Mucosa of rectum (tissue), 2 donors: ENCODE data around the gene APOC4.
A peak's percentile ranks its signal among the peaks of the same experiment; 100 is the strongest.

Source experiments
- H3K27ac ChIP-seq, 2 donors: one replicate each; pipeline ENCODE4 v1.7.0; 2013; ENCODE audit warnings: inconsistent platforms in 2 of 2, low read depth in 2 of 2, low read length in 2 of 2
- H3K27me3 ChIP-seq, 2 donors: one replicate each; pipeline ENCODE4 v1.7.0; 2013; ENCODE audit warnings: low read length in 2 of 2; ENCODE audit not compliant: control insufficient read depth in 2 of 2, insufficient read depth in 2 of 2
- H3K36me3 ChIP-seq, 2 donors: one replicate each; pipeline ENCODE4 v1.7.0; 2013; ENCODE audit warnings: low read length in 2 of 2; ENCODE audit not compliant: control insufficient read depth in 2 of 2, insufficient read depth in 2 of 2
- H3K4me1 ChIP-seq, 2 donors: one replicate each; pipeline ENCODE4 v1.7.0; 2013; ENCODE audit warnings: low read length in 2 of 2, mild to moderate bottlenecking in 1 of 2; ENCODE audit not compliant: control insufficient read depth in 2 of 2, insufficient read depth in 2 of 2
- H3K4me3 ChIP-seq, 2 donors: one replicate each; pipeline ENCODE4 v1.7.0; 2013; ENCODE audit warnings: low read length in 2 of 2
- H3K9ac ChIP-seq, 2 donors: one replicate each; pipeline ENCODE4 v1.7.0; 2013; ENCODE audit warnings: low read length in 2 of 2, low read depth in 1 of 2, mild to moderate bottlenecking in 1 of 2
- H3K9me3 ChIP-seq, 2 donors: one replicate each; pipeline ENCODE4 v1.7.0; 2013; ENCODE audit warnings: low read length in 2 of 2; ENCODE audit not compliant: control insufficient read depth in 2 of 2
- donor health status: healthy.
- donor health status: Normal muscosa, but diverticular disease.

APOC4 gene

DNA sequence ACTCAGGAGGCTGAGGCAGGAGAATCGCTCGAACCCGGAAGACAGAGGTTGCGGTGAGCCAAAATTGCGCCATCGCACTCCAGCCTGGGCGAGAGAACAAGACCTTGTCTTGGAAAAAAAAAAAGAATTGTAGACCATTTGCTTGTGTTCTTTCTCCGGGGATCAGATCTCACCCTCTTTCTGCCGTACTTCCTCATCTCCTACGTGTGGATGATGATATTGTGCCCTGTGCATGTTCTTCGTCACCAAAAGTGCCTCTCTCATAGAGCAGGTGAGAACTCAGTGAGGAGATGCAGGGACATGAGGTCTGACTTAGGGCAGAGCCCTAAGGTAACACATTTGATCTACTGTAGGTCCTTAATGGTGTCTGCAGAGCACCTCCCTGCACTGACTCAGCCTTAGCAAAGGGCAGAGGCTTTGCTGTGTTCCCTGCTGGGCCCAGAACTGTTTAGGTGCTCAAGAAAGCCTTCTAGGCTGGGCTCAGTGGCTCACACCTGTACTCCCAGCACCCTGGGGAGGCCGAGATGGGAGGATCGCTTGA, 5.1 kb downstream of the APOC4 start:
- no peak overlapping the region for H3K9ac ChIP-seq
- H3K4me1 ChIP-seq: no peaks in the 10 kb centered on the region
- H3K27ac ChIP-seq: no peak overlapping the region
- H3K9me3 ChIP-seq: no peaks in the 10 kb centered on the region
- no peak overlapping the region for H3K4me3 ChIP-seq
- H3K36me3 ChIP-seq: no peaks in the 10 kb centered on the region
- no peaks in the 10 kb centered on the region for H3K27me3 ChIP-seq

- no peak overlapping the region for H3K27ac ChIP-seq
Measured at GRCh38 chr19:44948237-44948636, 6.2 kb downstream of the APOC4 start.

GRCh38 chr19:44948763-44949374, 6.8 kb downstream of the APOC4 start:
- Histone ChIP-seq H3K9ac (no peak overlapping the region), H3K4me3 (no peak overlapping the region), H3K27ac (no peak overlapping the region)

More at GRCh38 chr19:44948237-44948636, 6.2 kb downstream of the APOC4 start:
- H3K4me1 ChIP-seq: no peaks in the 10 kb centered on the region
- H3K9me3 ChIP-seq: no peaks in the 10 kb centered on the region
- no peaks in the 10 kb centered on the region for H3K36me3 ChIP-seq
- H3K27me3 ChIP-seq: no peaks in the 10 kb centered on the region
- no peak overlapping the region for H3K9ac ChIP-seq
- H3K4me3 ChIP-seq: no peak overlapping the region

DNA sequence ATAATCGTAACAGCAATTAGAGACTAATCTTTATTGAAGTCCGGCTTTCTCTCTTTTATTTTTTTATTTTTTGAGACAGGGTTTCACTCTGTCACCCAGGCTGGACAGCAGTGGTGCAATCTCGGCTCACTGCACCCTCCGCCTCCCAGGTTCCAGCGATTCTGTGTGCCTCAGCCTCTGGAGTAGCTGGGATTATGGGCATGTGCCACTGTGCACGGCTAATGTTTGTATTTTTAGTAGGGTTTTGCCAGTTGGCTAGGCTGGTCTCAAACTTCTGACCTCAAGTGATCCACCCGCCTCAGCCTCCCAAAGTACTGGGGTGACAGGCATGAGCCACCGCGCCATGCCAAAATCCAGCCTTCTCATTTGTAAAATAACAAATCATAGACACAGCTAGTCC, 7.5 kb downstream of the APOC4 start:
- peaks cover 7 to 10% of the 10 kb centered on the region in 2 donors for H3K4me1 ChIP-seq
- no peak overlapping the region for H3K27ac ChIP-seq
- no peak overlapping the region for H3K9ac ChIP-seq
- H3K27me3 ChIP-seq: no peaks in the 10 kb centered on the region
- no peak overlapping the region for H3K4me3 ChIP-seq
- H3K9me3 ChIP-seq: no peaks in the 10 kb centered on the region
- H3K36me3 ChIP-seq: no peaks in the 10 kb centered on the region

More at GRCh38 chr19:44948763-44949374, 6.8 kb downstream of the APOC4 start:
- no peaks in the 10 kb centered on the region for H3K9me3 ChIP-seq
- H3K4me1 ChIP-seq: peaks cover under 1 to 4% of the 10 kb centered on the region in 2 donors
- H3K27me3 ChIP-seq: no peaks in the 10 kb centered on the region
- H3K36me3 ChIP-seq: no peaks in the 10 kb centered on the region

DNA sequence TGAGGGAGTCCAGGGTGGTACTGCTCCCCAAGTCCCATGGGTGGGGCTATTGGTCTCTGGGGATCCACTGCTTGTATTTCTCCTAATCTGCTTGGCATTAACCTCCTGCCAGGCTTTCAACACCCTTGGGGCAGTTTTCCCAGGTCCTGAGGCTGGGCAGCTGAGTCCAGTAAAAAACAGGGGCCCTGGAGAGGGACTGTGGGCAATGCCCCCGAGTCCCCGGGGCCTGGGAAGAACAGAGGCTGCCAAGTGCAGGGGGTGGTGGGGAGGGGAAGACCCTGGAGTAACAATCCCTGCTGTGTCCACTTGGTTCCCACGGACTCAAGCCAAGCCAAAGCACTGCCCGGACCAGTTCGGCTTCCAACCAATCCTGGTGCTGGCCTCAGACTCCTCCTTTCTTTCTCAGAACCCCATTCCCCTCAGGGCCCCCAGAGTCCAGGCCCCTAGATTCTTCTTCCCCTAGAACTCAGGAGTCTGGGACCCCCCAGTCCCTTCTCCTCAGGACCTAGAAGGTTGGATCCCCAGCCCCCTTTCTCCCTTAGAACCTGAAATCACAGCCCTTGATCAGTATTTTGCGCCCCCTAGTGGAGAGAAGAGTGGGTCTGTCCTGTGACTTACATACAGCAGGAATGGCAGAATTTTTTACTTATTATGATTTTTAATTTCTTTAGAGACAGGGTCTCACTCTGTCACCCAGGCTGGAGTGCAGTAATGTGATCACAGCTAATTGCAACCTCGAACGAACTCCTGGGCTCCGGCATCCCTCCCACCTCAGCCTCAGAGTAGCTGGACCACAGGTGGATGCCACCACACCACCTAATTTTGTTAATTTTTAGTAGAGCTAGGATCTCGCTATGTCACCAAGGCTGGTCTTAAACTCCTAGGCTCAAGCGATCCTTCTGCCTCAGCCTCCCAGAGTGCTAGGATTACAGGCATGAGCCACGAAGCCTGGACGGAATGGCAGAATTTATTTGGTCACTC, 9.4 kb downstream of the APOC4 start:
- Histone ChIP-seq H3K9me3 (no peaks in the 10 kb centered on the region), H3K36me3 (no peaks in the 10 kb centered on the region), H3K27me3 (no peaks in the 10 kb centered on the region), H3K4me1 (peaks cover 15 to 19% of the 10 kb centered on the region in 2 donors), H3K9ac (no peak overlapping the region), H3K4me3 (no peak overlapping the region), H3K27ac (no peak overlapping the region)

DNA sequence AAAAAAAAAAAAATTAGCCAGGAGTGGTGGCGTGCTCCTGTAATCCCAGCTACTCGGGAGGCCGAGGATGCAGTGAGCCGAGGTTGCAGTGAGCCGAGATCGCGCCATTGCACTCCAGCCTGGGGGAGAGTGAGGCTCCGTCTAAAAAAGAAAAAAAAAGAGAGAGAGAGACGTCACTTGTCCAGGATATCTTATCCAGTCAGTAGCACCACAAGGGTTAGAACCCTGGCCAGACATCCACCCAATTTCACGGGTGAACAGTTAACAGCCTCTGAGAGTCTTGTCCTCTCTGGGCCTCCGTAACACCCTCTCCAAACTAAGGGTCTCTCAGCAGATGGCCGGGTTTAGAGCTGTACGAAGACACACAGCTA, 12.2 kb downstream of the APOC4 start:
- Histone ChIP-seq H3K36me3 (peaks cover 0 to 3% of the 10 kb centered on the region in 2 donors), H3K27ac (peak overlapping the region; percentile 93 to 98), H3K4me3 (peak overlapping the region; percentile 95 to 100), H3K4me1 (peaks cover 18 to 29% of the 10 kb centered on the region in 2 donors), H3K9me3 (no peaks in the 10 kb centered on the region), H3K27me3 (no peaks in the 10 kb centered on the region), H3K9ac (peak overlapping the region; percentile 93 to 99)

DNA sequence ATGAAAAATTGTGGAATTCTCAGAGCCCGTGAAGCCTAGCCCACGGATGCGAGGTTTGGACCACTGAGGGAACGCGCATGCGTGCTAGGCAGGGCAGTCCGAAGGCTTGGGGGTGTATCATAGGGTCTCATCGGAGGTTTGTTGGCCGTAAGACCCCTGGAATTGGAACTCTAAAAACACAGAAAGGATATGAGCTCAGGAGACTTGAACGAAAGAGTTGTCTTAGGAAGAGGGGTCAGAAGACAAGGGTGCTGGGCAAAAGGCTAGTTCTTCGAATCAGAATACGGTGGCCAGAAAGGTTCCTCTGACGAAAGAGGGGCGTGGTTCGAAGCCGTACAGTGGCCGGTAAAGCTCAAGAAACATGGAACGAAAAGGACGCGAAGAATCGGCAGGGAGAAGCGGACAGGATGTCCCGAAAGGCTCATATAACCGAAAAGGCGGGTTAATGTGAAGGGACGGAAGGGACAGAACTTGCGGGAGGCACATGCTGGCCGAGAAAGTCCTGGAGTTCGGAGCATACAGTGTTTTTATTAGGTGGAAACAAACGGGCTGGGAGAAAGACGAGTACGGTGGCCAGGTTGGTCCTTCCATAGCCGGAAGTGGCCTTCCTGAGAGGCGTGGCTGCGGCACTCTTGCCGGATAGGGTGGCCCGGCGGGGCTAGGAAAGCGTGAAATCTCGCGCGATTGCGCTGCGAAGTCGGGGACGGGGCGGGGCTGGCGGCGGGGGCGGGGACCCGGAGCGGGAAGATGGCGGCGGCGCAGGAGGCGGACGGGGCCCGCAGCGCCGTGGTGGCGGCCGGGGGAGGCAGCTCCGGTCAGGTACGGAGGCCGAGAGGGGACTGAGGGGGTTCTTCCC, 12.8 kb downstream of the APOC4 start, which contains the start of gene CLPTM1:
TSS of gene CLPTM1 (plus strand) at position 732 of the 856 bp plus-strand sequence. CDS start at position 748, 16 bp downstream.
- H3K9me3 ChIP-seq: no peaks in the 10 kb centered on the region
- peaks cover 18 to 29% of the 10 kb centered on the region in 2 donors for H3K4me1 ChIP-seq

DNA sequence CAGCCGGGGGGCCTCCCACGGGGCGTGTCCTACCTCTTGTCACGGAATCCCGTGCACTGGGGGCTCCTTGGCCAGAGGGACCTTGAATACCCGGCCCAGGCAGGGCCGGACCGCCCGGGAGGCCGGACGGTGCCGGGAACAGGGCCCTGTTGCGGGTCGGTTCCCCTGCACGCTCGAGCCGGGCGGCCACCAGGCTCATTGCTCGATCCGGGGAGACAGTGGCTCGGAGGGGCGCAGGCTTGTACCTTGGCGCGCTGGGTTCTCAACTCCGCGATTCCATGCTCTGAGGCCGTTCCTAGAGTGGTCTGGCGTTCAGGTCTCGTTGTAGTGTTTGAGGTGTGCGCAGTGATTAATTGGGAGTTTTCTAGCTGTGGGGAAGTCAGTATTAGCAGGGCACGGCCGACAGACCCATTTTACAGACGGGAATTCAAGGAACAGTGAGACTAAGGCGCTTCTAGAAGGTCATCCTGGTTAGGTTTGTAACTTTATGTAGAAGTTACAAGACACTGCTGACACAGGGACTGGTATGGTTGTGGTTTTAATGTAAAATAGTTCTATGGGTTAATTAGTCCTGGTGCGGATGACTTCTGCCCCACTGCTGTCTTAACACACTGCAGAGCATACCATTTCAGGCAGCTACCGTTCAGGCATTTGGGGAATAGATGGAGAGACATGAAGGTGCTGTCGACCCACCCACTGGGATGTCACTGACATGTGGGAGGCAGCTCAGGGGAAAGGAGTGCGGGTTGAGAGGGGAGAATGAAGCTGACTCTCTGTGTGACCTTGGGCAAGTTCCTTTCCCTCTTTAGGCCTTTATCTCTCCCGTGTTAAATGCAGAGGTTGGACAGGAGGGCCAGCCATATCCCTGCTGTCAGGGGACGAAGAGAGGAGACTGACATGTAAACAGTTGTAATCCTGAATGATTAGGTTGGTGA, 13.7 kb downstream of the APOC4 start:
- Histone ChIP-seq H3K36me3 (peaks cover 0 to 3% of the 10 kb centered on the region in 2 donors), H3K9me3 (no peaks in the 10 kb centered on the region), H3K27me3 (no peaks in the 10 kb centered on the region), H3K4me1 (peaks cover 20 to 29% of the 10 kb centered on the region in 2 donors), H3K9ac (peak overlapping the region; percentile 88 to 91), H3K4me3 (peak overlapping the region; percentile 91 to 95), H3K27ac (peak overlapping the region in 1 of 2 donors; percentile 72)

More for the DNA sequence above, 12.8 kb downstream of the APOC4 start, which contains the start of gene CLPTM1:
- H3K4me3 ChIP-seq: peak within 1 kb of the TSS; percentile 95 to 100
- no peaks in the 10 kb centered on the region for H3K27me3 ChIP-seq
- peaks cover 0 to 3% of the 10 kb centered on the region in 2 donors for H3K36me3 ChIP-seq
- peak within 1 kb of the TSS; percentile 93 to 98 for H3K27ac ChIP-seq
- H3K9ac ChIP-seq: peak within 1 kb of the TSS; percentile 93 to 99

DNA sequence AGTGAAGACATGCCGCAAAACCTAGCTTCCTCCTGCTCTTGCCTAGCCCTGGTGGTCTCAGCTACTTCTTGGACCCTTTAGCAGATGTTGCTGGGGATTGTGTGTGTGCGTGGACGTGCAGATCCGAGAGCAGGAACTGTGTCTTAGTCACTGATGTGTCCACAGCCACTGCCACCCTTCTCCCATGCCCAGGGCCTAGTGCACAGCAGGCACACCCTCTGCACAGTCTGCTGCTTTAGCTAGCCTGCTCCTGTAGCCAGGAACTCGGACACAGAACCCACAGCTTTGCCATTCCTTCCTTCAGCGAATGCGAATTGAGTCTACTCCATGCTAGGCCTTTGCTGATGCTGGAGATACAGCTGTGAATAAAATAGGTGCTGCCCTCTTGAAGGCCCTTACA, 15.5 kb downstream of the APOC4 start:
- Histone ChIP-seq H3K4me1 (peaks cover 22 to 29% of the 10 kb centered on the region in 2 donors), H3K27ac (no peak overlapping the region), H3K4me3 (no peak overlapping the region), H3K27me3 (no peaks in the 10 kb centered on the region), H3K9me3 (no peaks in the 10 kb centered on the region), H3K36me3 (peaks cover 6 to 10% of the 10 kb centered on the region in 2 donors), H3K9ac (no peak overlapping the region)
